Activated gamma-delta T cell treated with anti-CD3 and anti-CD28 coated beads, Interleukin-2, amount 50 U/mL, for 16 hours (primary cell): ENCODE measurements around the gene SORCS3.

Experiments
- DNase-seq: peaks from one replicate; pipeline ENCODE4 v3.0.0-alpha.2; 2020; ENCODE audit warnings: low read depth

SORCS3 gene

DNA sequence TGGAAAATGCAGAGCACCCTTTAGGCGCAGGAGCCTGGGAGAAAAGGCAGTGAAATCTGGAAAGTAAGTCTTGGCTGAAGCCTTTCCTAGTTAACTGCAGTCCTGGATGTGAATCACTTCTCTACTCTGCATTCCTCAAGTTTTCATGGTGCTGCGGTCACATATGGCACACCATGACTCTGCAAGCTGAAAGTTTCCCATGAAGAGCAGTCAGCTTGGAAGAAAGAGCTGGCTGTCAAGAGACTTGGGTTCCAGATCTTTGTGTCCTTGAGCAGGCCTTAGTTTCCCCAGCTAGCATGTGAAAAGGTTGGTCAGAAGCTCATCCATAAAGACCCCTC is 548.3 kb downstream of the SORCS3 start:
- no peak for DNase-seq

GRCh38 chr10:105192146-105192545 is 551.1 kb downstream of the SORCS3 start:
- DNase-seq, result no peak

GRCh38 chr10:105192861-105193260 is 551.8 kb downstream of the SORCS3 start:
- DNase-seq, result no peak

DNA sequence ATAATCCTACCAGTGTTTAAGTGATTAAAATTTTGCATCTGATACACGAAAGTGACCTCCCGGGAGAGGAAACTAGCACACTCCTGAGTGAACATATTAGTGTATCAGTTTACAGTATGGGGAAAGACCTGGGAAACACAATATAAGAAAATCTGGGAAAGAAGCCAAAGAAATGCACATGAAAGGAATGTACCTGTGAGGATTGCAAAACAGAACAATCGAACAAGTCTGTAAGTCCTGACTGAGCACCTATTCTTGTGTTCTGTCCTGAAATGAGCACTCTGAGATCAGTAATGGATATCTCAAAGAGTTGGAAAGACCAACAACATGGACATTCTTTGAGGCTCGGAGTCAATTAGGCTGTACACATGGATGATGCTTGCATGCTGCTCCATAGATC is 554.7 kb downstream of the SORCS3 start:
- DNase-seq, result no peak

- no peak for DNase-seq
Observed at GRCh38 chr10:105197598-105198364, 556.7 kb downstream of the SORCS3 start.

- no peak for DNase-seq
Observed at GRCh38 chr10:105206616-105207015, 565.5 kb downstream of the SORCS3 start.

DNA sequence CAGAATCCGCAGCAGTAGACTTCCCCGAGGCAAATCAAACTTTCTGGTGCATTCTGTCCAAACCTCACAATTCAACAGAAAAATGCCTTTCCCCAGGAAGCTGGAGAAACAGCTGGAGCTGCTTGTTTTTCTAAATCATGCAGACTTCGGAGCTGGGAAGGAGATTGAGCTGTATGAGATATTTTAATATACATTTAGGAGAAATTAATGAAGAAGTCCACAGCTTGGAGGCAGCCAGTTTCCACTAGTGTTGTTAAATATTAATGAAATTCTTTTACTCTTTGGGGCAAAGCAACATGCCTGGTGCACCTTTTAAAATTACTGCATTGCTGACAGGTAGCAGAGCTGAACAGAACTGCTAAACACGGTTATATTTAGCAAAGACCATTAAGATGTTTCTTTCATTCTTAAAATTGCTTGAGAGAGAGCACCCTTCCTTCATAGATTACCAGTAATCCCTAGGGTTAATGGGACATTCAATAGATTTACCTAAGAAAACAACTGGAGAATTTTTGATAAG is 566.4 kb downstream of the SORCS3 start:
- no peak for DNase-seq

DNA sequence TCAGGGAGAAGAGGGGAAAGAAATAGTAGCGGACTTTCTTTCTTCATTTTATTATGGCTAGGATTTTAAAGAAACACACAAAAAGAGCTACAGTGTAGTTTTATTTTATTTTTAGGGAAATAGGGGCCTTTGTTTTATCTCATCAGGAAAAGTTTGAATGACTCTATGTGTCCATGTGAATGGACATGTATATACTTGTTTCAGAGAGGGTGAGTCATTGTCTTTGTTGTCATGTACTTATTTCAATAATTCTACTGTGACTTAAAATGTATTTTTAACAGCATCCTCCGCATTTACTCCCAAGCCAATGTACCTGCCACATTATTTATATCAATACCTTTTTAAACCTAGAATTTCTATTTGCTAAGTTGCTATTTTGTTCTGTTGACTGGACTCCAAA is 569.5 kb downstream of the SORCS3 start:
- DNase-seq, result no peak

DNA sequence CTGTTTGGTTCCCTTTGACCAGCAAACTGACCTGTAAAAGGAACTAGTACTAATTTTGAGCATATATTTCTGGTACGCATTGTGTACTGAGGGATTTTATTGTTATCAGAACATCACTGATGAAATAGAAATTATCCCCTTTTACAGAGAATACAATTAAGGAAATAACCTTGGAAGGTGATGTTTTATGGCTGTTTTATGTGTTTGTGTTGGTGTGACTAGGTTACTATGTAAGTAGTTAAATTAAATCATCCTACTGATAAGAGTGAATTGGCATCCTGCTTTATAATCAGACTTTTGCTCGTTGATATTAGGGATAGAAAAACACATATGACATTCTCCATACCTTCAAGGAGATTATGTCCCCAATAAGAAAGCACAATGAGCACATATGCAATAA is 596.6 kb downstream of the SORCS3 start:
- DNase-seq, result no peak

DNA sequence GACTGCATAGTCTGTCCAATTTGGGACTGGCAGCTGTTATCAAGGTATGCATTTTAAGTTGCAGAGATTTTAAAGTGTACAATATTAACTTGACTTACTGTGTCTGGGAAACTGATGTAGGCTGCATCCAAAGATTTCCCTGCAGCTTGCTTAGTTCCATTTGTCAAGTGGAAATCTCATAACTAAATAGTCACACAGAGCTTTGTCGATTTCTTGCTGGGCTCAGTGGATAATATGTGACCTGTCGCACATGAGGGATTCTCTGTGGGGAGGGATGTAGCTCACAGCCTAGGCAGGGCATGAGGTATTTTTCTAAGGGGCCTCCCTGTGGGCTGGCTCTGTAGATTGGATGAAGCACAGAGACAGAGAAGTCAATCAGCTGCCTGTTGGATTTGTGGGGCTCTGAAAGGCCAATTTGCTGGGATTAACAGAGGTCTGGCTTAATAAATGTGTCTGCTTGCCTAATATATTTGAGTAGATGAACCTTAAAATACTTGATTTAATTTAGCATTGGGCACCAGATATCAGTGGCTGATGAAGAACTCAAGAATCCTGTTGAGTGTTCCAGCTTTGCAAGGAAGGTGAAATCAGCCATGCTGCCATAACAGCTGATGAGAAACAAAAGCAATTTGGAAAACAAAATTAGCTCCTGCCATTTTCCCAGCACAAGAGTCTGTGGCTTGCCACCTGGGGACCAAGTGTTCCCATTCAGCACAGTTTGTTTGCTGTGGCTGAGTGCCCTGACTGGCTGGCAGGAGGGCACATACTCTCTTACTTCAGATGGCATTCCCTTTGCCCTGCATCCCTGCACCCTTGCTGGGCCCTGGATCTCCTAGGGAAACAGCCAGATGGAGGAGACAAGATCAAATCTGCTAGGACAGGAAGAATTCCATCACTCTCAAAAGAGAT is 598.5 kb downstream of the SORCS3 start:
- DNase-seq, result no peak

- DNase-seq, result no peak
Observed at GRCh38 chr10:105241254-105241653, 600.2 kb downstream of the SORCS3 start.

- no peak for DNase-seq
Observed at GRCh38 chr10:105243381-105243780, 602.3 kb downstream of the SORCS3 start.

DNA sequence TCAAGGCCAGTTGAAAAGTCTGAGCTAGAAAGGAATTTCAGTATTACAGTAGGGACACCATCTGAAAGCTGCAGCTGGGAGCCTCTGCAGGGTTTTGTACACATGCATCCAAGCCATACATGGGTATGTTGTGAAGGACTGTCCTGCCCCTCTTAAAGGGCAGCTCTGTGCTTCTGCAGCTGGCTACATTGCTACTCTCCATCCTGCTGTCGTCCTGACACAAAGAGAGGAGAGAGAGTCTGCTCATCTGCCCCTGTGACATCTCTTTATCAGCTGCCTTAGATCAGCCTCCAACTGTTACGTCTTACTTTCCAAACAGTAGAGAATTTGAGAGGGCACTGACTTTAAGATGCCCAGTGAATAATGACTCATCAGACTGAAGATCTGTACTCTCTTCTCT is 602.7 kb downstream of the SORCS3 start:
- DNase-seq, result no peak

- DNase-seq, result no peak
Observed at GRCh38 chr10:105247831-105248499, 606.9 kb downstream of the SORCS3 start.

- DNase-seq, result no peak
Observed at GRCh38 chr10:105252911-105253310, 611.8 kb downstream of the SORCS3 start.

- DNase-seq, result no peak
Observed at GRCh38 chr10:105253515-105254212, 612.6 kb downstream of the SORCS3 start.

DNA sequence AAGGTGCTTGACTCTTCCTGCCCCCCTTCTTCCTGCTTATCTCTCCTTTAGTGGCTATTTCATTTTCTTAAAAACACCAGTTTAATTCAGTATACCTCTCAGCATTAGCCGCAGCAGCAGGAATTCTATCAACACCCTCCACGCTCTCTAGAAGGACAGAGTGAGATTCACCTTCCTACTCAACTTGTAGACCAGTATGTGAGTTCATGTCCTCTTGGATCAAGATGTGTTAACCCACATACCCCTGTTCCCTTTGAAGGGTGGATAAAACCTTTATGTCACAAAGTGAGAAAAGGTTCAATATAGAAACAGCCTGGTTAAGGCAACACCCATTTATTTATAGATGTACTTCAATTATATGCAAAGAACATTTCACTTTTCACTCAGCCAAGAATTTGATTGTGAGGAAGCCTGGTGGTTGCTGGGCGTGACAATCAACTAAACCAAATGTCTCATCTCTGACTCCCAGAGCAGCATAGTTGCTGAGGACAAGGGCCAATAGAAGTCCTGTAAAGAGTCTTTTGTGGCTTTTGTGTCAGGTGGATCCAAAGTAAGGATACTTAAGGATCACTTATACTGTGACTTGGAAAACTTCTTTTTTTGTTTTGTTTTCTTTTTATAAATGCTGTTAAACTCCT is 617.1 kb downstream of the SORCS3 start:
- no peak for DNase-seq

GRCh38 chr10:105258674-105259065 is 617.6 kb downstream of the SORCS3 start:
- no peak for DNase-seq

DNA sequence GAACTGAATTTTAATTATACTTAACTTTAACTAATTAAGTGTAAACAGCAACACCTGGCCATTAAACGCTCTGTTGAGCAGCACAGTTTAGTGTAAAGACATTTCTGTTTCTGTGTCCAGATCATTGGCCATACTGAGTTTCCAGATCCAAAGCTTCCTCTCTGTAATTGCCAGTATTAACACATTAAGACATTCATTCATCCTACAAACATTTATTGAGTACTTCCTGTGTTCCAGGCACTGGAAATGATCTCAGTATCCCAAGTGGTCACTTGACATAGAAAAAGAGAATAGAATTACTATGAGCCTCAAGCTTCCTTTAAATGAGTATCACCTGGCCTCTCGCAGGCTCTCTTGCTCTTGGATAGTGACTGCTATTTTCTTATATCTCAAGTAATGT is 618.1 kb downstream of the SORCS3 start:
- DNase-seq, result no peak

GRCh38 chr10:105262666-105263065 is 621.6 kb downstream of the SORCS3 start:
- no peak for DNase-seq

DNA sequence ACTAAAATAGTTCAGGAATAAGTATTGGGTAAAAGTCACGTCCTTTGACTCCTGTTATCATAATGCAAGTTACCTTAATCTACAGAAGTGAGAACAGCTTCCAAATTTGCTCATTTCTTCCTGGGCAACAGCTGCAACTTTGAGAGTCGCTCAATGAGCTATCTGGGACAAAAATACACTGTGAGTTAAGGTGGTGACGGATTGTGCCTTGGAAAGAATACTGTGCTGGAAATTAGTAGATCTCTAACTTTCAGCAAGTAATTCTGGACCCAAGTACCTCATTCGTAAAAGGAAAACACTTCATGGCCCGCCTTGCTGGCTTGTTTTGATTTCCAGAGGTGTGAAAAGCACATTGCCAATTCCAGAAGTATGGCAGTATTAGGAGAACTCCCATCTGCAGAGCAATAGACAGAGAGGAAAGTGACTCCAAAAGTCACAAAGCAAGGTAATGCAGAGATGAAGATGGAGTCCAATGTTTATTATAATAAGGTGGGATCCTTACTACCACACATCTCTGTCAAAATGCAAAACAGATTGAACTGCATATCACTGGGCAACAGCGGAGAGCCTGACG is 626.0 kb downstream of the SORCS3 start:
- no peak for DNase-seq
